ENCODE data around the gene CARMIL1. TPM values are rescaled to one million over a fixed set of nuclear protein-coding genes. Genes with fewer than 3 reads are reported as not detected.

Gene CARMIL1
- polyA plus RNA-seq, 10 donors = 2.6 to 7.1 (median 3.7) TPM

- no peak for DNase-seq
Observed at GRCh38 chr6:25407431-25407830, 128.3 kb downstream of the CARMIL1 start.

DNA sequence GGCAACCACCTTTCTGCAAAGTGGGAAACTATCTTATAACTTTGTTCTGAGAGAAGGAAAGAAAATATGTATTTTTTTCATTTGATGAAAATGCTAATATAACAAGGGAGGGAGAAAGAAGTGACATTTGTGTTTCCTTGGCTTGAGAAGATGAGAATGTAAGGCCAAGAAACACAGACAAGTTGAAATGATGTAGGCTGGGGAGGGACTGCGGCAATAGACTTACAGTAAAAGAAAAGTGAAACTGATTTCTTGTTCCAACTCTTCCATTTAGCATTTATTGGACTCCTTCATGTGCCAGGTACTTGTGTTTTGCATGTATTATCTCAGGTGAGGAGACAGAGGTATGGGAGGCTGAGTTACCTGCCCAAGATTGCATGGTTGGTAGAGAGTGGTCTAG, 130.9 kb downstream of the CARMIL1 start:
- DNase-seq = no peak

GRCh38 chr6:25411316-25411950, 132.3 kb downstream of the CARMIL1 start:
- DNase-seq = no peak

DNA sequence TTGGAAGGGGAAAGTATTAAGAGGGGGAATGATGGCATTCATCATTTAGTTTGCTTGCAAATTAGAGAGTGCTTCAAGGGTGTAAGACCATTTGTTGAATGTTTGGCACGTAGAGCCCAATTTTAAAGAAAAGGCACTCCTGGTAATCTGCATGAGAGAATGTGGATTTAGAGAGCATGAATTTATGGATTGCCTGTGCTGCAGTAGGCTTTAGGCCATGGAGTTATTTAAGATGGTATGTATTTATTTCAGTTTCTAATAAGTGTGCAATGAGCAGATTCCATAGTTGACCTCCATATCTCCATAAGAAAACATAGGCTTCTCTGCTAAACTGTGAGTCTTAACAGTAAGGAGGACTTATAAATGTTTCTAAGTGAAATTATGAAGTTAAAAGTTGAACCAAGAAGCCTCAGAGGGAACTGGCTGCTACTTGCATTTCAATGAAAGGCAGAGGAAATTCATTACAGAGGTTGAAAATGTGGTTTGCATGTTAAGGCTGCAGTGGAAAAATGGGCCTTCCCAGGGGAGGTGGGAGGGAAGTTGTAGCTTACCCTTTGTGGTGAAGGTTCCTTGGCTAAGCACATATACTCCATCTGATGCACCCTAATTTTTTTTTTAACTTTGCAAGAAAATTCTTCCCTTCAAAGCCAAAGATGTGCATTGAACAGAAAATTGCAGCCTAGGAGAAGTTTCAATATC, 134.2 kb downstream of the CARMIL1 start:
- DNase-seq = peak; percentile 21 to 67 (median 25)

GRCh38 chr6:25414168-25414567, 135.0 kb downstream of the CARMIL1 start:
- DNase-seq = no peak

DNA sequence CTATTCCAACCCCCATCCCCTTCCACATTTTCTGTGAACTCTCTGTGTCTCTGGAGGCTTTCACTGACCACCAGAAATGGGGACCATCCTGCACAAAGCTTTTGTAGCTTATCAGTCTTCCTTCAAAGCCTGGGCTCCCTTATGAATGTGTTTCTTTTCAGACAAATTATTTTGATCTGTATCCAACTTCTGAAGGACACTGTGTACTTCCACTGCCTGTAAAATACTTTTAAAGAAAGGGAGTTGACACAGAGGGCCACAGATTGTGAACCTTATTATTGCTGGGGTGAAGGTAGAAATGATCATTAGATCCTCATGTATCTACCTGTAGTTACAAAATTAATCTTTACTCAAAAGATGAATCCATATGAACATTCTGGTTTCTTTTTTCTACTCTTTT, 135.6 kb downstream of the CARMIL1 start:
- no peak for DNase-seq

DNA sequence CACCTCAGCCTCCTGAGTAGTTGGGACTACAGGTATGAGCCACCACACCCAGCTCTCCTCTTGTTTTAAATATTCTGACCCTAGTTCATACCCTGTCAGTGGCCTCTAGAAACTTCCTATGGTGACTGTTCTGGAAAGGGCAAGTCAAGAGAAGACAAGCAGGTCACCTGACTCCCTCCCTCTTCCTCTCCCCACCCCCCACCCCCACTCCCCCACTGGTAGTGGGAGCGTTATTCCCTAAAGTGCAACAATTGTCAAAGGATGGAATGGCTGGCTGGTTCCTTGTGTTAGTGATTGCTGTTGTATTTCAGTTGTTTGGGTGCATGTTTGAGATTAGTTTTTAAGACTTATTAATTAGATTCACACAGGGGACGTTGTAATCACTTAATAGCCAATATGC, 136.1 kb downstream of the CARMIL1 start:
- no peak for DNase-seq

DNA sequence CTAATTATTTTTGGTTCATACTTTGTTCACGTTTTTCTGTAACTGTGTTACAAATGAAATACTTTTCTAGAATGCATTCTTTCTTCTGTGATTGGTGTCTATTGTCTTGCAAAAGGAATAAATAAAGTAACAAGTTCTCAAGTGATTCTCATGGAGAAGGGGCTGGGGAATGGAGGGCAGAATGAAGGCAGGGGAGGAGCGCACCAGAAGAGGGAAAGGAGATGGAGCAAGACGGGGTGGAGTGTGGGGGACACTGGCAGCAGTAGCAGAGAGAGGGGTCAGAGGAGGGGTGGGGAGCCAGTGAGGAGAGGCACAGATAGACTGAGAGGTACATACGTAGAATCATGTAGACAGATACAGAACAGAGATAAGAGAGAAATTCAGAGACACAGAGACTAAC, 136.5 kb downstream of the CARMIL1 start:
- no peak for DNase-seq

DNA sequence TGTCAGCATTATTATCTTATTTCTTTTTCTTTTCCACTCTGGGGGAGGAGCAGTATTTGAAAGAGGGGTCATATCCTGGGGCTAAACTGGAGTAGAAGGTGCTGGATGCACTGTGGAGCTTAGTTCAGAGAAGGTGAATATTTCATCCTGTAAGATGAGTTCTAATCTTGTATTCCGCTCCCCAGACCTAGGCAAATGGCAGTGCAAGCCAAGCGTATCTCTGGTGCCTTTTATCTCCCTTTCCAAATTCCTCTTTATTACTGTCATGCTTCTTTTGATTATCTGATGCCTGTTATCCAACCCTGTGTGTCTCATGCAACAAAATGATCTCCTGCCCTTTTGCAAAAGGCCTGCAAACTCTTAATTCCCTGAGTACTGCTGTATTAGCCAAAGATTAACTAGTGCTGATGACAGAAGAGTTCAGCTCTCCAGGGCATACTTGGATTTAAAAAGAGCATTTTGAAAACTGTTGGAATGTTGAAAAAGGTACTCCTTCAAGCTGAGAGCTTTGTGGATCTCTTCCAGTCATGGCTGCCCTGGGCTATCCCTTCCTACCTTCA, 138.0 kb downstream of the CARMIL1 start:
- no peak for DNase-seq

GRCh38 chr6:25418454-25419052, 139.4 kb downstream of the CARMIL1 start:
- no peak for DNase-seq

GRCh38 chr6:25419879-25420278, 140.7 kb downstream of the CARMIL1 start:
- no peak for DNase-seq

DNA sequence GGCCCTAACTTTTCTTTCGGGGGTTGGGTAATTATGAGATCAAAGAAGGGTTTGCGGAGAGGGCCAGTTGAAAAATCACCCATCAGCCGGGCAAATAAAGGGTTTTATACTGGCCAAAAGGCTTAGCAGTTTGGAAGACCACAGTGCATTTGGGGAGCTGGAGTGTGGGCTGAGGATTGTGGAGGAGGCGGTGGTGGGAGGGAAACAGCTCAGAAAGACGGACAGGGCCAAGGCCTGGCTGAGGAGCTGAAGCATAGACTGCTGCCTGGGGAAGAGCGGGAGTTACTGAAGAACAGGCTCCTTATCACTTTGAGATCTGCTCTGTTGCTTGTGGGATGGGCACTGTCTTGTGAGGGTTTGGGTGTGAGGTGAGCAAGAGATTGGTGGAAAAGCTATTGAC, 144.2 kb downstream of the CARMIL1 start:
- no peak for DNase-seq

- no peak for DNase-seq
Observed at GRCh38 chr6:25424303-25424702, 145.1 kb downstream of the CARMIL1 start.

DNA sequence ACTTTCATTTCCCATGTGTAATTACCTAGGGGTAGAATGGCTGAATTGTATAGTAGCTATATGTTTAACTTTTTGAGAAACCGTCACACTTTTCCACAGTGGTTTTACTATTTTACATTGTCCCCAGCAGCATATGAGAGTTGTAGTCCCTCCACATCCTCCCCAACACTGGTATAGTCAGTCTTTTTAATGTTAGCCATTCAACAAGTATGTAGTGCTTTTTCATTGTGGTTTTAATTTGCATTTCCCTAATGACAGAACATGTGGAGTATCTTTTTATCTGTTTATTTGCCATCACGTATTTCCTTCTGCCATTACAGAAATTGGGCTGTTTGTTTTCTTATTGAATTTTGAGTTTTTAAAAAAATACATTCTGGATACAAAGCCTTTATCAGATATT, 148.4 kb downstream of the CARMIL1 start:
- no peak for DNase-seq

DNA sequence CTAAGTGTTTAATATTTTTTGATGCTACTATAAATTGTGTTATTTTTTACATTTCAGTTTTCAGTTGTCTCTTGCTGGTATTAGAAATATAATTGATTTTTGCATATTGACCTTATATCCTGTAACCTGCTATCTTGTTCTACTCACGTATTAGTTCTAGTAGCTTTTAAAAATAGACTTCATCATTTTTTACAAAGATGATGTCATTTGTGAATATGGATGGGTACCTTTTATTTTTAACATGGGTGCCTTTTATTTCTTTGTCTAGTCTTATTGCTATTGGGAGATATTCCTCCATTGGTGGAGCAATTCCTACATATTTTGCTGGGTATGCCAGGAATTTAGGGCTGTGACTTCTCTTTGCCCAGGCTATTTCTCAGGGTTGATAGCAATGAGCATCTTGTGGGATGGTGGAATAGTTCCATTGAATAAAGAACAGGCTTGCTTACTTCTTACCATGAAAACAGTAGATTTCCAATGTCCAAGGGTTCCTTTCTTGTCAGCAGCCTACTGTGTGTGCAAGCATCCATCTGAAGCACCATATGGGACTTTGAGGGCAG, 149.7 kb downstream of the CARMIL1 start:
- DNase-seq = no peak

DNA sequence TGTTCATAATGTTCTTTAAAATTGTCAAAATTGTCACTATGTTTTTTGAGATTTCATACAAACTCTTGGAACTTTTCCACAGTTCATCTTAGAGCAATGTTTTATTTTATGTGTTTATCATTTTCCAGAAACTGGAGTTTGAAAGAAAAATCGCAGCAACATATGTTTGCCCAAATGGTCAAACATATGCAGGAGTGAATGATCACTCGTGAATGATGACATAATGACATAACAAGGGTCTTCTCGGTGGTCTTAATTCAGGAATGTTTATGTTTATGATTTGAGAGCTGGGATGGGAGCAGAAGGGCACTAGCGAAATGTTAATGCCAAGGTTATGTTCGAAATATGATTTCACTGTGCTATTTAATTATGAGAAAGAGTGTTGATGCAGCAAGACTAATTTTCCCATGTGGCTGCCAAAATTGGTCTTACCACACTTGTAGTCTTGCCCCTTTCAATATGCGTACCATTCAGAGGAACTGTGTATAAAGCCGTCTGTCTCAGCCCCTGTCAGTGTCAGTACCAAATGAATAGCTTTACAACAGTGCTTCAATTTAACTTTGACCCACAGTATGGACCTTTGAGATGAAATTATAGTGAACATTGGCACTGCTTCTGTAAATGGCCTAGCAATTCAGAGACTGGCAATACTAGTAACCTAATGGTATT, 152.3 kb downstream of the CARMIL1 start:
- DNase-seq = no peak

- no peak for DNase-seq
Observed at GRCh38 chr6:25431975-25432307, 152.8 kb downstream of the CARMIL1 start.

DNA sequence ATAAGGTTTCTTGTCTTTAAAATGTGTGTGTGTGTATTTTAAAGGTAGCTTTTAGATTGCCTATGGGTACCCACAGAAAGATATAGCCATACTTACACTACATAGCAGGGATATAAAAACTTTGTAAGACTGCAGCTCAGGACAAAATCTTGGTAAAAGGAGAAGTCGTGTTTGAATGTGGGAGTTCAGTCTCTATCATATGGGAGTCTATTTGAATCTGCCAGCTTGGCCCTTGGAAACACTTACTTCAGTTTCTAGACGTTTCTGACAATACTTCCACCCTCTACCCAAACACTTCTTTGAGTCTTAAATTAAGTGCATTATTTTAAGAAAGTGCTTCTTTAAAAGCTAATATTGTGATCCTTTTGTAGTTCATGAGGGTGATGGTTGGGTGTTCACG, 155.7 kb downstream of the CARMIL1 start:
- DNase-seq = no peak

GRCh38 chr6:25435416-25435985, 156.3 kb downstream of the CARMIL1 start:
- no peak for DNase-seq

GRCh38 chr6:25436760-25437159, 157.6 kb downstream of the CARMIL1 start:
- no peak for DNase-seq

DNA sequence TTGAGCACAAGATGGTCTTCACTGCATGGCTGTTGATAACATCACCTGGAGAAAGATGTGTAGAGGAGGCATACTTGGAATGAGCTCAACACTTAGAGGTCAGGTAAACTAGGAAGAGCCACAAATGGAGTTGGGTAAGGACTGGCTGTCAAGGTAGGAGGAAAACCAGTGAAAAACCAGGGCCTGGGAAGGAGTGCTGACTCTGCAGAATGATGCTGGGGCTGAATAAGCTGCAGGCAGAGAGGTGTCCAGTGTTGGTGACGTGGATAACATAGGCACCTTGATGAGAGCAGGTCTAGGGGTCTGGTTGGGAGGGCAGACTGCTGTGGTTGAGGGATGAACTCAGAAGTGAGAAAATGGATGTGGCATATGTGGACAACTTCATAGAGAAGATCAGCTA, 160.2 kb downstream of the CARMIL1 start:
- no peak for DNase-seq
